COLO668 (cell line): ENCODE measurements around the gene LENEP.
"Not testable (repeated sequence)": the region's sequence is repeated elsewhere in the genome, so short reads cannot be mapped to it uniquely, and the experiment has no call there.

Experiments used
- DNase-seq: peaks from one replicate; lab custom pipeline; 2025; ENCODE audit not compliant: unreplicated experiment; lab: John Stamatoyannopoulos, UW

The LENEP gene

DNA sequence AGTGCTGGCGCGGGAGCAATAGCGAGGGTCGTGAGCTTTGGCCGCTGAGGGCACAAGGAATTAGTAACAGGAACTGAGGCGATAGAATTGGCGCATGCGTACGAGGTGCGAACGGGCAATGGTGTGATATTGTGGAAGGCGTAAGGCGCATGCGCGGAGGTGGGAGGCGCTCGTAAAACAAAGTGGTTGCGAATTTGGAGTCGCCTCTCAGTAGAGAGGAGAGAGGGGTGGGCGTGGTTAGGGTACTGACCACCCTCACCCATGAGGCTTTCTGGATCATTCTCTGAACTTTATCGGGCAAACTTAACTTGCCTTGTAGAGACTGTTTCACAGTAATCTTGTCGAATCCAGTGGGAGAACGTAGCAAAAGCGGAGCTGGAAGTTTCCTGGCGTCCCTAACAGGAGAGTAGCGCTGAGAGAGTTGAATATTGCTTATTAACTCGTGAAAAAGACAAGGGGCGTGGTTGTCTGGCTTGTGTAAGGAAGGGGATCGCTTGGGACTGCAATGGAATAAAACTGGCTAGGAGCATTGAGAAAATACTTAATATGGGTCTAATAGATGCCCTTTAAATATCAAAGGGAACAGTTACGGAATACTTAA lies 18.5 kb upstream of the LENEP start:
- peak; percentile 97 for DNase-seq

DNA sequence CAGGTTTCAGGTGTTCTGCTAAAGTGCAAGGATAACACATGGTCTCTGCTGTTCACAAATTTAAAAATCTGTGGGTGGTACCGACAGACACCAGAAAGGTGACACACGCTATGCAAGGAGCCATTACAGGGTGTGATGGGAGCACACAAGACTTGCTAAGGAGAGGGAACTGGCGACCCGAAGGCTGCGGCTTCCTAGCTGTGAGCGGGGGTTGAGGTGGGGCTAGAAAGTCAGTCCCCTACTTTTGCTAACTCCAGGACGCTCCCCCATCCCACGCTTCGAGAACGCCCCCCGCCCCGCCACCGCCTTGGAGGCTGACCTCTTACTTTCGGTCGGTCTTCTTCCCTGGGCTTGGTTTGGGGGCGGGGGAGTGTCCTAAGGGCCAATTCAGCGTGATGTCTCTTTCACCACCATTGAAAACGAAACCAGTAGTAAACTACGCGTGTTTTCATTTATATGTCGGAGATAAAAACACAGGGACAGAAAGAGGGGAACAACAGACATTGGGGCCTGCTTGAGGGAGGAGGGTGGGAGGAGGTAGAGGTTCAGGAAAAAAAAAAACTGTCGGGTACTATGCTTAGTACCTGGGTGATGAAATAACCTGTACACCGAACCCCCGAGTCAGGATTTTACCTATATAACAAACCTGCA lies 17.9 kb upstream of the LENEP start:
- DNase-seq, result peak; percentile 37

GRCh38 chr1:154977762-154978161 lies 15.6 kb upstream of the LENEP start:
- not testable (repeated sequence) for DNase-seq

DNA sequence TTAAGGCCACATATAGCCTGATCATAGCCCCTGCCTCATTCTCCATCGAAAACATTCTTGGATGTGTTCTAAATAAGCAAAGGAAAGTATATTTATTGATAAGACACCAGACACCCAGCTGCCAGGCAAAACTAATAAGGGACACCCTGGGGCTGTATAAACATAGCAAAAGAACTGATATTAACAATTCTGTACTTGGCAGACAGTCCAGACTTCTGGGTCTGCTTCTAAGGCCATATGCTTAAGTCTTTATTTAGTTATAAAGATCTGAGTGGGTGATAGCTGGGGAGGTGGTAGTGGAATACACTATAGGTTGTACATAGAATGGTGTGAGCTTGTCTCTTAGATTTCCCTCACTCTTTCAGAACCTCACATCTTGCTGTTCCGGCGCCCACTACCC lies 15.0 kb upstream of the LENEP start:
- no peak for DNase-seq

DNA sequence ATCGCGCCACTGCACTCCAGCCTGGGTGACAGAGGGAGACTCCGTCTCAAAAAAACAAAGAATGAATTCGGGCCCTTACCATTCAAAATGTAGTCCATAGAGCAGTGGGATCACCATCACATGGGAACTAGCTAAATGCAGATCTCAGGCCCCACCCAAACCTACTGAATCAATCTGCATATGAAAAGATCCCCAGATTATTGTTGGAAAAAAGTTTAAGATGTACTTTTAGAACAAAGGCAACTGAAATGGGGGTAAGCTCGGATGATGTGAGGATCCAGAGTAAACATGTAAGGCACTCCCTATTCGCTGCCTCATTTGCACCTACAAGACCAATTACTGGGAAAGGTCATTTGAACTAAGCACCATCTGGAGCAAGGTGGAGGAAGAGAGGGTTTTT lies 11.0 kb upstream of the LENEP start:
- no peak for DNase-seq

DNA sequence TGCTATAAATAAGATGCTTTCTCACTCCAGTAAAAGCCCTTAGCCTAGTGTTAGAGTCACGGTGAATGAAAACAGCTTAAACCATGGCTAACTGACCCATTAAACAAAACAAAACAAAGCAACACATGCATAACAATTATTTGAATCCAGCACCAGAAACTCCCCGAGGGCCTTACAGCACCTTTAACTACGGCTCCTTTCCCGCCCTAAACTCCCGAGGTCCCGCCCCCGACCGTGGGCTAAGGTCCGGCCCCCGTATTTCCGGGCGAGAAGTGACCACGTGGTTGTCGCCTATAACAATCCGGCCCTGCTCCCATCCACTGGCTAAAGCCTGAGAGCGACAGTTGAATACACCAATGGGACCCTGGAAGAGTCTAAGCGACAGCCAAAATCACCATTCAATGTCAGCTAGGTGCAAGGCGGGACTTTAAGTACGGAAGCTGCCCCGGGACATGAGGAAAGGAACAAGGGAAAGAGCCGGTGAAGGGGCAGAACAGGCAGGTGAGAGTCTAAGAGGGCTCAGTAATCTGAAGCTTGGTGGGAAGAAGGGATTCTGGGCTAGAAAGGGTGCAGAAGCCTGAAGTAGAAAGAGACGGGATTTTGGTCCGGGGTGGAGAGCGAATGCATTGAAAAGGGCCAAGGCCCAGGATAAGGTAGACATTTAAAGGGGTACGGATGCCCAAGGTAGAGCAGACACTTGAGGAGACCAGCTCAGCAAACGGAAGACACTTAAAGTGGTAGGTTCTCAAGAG lies 10.3 kb upstream of the LENEP start, which contains the start of gene FLAD1:
Gene FLAD1, plus strand, starts transcription at position 448 of the 752 bp plus-strand sequence. CDS start 351 bp downstream, outside the sequence.
- DNase-seq, result peak; percentile 99

GRCh38 chr1:154983776-154984466 lies 9.5 kb upstream of the LENEP start:
- peak; percentile 28 for DNase-seq

DNA sequence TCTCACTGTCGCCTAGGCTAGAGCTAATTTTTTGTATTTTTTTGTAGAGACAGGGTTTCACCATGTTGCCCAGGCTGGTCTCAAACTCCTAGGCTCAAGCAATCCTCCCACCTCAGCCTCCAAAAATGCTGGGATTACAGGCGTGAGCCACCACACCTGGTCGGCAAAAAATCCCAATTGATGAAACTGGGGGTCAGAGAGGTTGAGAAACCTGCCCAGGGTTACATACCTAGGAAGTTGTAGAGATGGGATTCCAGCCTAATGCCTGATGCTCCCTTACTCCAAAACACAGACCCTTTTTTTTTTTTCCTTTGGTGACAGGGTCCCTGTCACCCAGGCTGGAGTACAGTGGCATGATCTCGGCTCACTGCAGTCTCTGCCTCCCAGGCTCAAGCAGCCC lies 6.7 kb upstream of the LENEP start:
- DNase-seq, result not testable (repeated sequence)

DNA sequence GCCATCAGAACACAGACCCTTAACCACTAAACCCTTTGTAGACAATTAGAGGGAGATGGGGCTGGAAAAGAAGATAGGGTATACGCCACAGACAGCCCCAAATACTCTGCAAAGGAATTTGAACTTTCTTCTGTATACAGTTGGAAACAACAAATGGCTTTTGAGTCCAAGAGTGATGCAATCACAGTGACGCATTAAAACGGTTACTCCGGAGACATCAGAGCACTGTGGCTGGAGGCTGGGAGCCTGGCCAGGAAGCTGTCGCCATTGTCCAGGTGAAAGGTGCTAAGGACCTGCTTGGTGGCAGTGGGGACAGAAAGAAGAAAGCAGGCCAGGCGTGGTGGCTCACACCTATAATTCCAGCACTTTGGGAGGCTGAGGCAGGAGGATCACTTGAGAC lies 6.1 kb upstream of the LENEP start:
- DNase-seq, result no peak

GRCh38 chr1:154988058-154988954 lies 5.1 kb upstream of the LENEP start:
- no peak for DNase-seq

DNA sequence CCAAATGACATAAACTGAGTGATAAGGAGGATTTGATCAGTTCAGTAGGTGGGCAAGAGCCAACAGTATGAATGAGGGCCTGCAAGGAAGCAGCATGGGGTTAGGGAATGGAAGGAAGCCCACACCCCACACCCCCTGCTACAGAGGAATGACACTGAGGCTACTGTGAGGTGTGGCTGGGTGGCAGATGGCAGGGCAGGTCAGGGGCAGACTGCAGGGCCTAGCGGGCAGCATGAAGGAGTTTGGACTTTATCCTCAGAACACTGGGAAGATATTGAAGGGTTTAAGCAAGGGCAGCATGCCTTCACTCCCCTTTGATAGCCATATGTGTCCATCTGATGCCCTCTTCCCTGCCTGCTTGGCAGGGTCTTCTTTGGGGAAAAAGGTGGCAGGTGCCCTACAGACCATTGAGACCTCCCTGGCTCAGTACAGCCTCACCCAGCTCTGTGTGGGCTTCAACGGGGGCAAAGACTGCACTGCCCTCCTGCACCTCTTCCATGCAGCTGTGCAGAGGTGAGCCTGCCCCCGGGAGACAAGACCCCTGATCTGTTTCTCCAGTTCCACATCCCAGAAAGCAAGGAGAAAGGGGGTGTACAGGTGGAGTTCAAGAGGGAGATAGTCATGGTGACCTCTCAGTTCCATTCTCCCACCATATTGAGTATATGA lies 4.1 kb upstream of the LENEP start:
- DNase-seq, result no peak

DNA sequence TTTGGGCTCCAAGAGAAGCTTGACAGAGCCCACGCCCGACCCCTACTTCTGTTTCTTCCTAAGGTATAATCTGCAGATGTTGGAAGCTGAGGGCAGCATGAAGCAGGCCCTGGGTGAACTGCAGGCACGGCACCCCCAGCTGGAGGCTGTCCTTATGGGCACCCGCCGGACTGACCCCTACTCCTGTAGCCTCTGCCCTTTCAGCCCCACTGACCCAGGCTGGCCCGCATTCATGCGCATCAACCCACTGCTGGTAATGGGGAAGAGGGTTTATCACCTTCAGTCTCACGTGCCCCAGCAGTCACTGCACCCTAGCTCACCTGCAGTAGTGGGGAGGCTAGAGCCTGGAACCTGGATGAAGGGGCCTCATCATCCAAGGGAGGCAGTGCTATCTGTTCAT lies 3.1 kb upstream of the LENEP start:
- no peak for DNase-seq

DNA sequence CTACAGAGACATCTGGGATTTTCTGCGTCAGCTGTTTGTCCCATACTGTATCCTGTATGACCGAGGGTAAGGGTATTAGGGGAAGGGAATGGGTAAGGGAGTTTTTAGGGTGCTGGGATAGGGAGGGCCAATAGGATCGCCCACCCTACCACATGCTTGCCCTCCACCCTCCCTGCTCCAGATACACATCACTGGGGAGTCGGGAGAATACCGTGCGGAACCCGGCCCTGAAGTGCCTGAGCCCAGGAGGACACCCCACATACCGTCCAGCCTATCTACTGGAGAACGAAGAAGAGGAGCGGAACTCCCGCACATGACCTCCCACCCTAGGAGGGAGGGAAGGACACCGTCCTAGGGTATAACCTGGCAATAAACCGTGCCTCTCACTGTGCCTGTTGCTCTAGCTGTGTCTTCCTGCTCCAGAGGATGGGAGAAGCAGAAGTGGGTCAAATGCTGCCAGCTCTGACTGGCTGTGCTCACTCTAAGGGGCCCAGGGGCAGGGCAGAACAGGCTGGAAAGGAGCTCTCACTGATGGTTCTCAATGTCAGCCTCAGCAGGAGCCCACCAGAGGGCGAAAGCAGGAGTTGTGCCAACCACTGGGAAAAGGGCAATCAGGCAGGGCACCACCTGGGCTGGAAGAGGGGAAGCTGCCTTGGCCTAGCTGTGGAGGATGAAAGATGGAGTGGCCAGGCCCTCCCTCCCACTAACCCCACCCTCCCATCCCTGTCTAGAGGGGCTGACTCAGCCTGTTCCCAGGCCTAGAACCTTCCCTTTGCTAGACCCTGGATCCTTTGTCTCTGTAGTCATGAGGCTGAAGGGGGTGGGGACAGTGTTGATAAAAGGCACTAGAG lies 440 bp upstream of the LENEP start:
- peak; percentile 35 for DNase-seq

GRCh38 chr1:154994269-154994587 lies 842 bp downstream of the LENEP start:
- DNase-seq, result no peak

DNA sequence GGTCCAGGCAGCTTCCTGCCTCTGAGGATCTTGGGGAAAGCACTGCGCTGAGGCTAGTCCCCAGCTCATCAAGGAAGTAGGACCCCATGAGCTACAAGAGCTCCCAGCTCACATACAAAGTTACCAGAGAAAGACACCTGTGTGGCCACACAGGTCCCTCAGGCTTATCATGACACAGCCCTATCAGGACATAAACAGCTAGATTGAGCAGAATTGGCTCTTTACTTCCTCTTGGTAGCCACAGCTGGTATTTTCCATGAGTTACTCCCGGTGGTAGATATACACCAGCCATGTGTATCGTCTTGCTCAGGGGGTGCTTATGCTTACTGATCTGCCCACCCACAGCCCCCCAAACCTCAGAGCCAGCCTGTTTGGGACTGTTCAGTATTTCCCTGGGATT lies 1.2 kb downstream of the LENEP start:
- no peak for DNase-seq

GRCh38 chr1:154995301-154995983 lies 2.1 kb downstream of the LENEP start:
- DNase-seq, result peak; percentile 20

GRCh38 chr1:154996966-154997701 lies 3.7 kb downstream of the LENEP start:
- DNase-seq, result no peak

GRCh38 chr1:154998201-154998780 lies 4.9 kb downstream of the LENEP start:
- DNase-seq, result peak; percentile 19
